GM19328 (cell line): Measurements from ENCODE around the gene DNMT3A.
A peak's percentile ranks its signal among the peaks of the same experiment; 100 is the strongest.
"Not testable (repeated sequence)": the region's sequence is repeated elsewhere in the genome, so short reads cannot be mapped to it uniquely, and the experiment has no call there.

Experiments
- ATAC-seq: cut with Tn5 transposase; IDR thresholded peaks from one replicate; pipeline ENCODE4 v1.9.1; 2021; ENCODE audit warnings: mild to moderate bottlenecking, moderate library complexity; ENCODE audit not compliant: unreplicated experiment

The DNMT3A gene

DNA sequence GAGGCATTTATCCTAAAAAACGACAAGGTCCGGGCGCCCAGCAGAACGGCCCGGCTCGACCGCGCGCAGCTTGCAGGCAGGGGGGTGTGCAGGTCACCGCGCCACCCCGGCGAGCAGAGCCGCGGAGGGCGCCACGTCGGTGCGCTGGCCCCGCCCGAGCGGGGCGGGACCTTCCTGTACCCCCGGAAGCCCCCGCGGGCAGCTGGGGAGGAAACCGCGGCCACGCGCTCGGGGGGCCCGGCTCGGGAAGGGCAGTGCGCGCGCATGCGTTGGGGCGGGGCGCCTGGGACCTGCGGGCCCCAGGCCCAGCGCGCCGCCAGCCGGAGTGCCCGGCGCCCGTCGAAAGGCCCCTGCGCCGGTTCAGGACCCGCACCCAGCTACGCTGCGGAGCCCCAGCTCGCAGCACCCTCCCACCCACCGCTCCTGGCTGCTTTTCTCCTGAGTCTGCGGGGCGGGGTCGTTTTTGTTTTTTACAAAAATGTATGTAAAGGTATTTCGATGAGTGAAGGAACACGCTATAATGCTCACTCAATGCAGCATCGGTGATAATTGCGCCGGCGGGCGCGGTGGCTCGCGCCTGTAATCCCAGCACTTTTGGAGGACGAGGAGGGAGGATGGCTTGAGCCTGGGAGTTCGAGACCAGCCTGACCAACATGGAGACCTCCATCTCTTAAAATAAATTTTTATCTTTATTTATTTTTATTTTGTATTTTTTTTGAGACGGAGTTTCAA lies 125.6 kb downstream of the DNMT3A start:
- ATAC-seq = peak; percentile 76

DNA sequence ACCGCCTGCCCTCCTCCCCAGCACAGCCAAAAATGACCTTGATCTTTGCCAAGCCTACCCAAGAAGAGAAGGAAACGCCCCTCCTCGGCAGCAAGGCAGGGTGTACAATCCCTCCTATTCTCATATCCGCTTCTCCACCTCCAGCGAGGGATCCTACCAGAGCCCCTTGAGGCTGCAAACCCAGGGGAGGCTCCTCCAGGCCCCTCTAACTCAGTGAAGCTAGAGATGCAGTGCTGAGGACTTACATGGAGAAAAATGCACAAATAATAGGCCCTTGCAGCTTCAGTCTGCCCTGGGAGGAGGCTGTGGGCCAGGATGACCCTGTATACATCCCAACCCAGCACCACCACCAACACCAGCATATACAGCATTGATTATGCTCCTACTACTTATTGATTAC lies 126.5 kb downstream of the DNMT3A start:
- ATAC-seq = no peak

DNA sequence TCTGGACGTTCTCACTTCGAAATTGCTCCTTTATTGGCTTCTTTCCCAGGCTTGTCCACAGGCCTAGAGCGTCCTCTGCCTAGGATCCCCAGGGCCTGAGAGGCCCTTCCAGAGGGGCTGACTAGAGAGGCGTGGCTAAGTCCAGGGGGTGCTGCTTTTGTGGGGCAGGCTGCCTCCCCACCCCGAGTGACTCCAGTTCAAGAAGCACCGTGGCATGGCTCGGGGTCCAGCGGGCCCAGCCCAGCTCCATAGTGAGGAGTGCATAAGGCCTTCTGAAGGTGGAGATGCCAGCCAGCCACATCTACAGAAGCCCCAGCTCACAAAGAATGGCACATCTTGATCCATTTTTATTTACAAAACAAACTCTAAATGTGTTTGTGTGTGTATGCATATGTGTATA lies 128.5 kb downstream of the DNMT3A start:
- ATAC-seq = no peak

DNA sequence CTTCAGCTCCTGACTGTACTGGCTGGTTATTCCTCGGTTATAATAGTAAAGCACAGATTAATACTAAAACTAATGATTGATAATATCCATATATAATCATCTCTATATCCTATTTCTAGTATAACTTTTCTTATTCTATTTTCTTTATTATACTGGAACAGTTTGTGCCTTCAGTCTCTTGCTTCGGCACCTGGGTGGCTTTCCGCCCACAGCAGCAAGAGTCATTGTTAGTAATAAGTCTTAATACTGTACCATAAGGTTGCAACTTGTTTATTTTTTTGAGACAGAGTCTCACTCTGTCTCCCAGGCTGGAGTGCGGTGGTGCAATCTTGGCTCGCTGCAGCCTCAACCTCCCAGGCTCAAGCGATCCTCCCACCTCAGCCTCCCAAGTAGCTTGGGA lies 130.8 kb downstream of the DNMT3A start:
- not testable (repeated sequence) for ATAC-seq

DNA sequence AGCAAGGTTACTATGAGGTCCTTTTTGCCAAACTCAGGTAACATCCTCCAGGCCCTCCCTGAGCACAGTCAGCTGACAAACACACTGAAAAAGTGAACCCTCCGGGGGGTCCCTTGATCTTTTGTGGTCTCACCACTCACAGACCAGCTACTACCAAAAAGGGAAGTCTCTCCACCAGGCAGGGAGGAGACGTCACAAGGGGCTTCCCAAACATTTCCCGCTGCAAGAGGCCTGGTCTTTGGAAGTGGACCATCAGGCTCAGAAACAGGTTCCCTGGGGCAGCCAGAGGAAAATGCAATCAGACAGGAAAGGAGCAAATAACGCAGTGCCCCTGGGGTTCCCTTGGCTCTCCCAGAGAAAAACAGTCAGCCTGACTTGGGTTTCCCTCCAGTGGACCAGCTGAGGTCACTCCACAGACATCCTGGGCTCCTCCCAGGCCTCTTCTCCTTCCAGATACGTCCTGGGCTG lies 134.6 kb downstream of the DNMT3A start:
- no peak for ATAC-seq

DNA sequence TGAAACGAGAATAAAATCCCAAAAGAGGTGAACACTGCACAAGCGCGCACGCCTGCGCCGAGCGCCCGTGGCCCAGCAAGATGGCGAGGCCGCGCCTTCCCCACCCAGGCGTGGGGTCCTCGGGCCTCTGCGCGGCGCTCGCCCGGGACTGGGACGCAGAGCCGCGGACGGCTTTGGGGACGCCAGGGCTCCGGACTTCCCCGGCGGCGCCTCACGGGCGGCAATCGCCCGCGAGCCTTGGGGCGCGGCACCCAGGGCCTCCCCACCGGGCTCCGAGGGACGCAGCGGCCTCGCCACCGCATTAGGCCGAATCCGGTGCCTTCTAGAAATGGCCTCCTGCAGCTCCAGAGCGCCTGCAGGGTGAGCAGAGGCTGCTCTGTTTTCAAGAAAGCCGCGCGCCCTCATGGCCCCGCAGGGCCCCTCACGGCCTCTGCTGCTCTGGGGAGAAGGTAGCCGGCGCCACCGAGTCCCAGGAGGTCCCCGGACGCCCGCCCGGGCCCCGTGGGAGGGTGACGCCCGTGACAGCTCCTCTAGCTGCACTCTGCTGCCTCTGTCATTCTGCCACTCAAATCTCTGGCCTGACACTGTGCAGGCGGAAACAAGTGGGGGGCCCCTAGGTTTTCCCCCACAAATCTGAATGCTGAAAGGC lies 137.4 kb downstream of the DNMT3A start:
- ATAC-seq = no peak

DNA sequence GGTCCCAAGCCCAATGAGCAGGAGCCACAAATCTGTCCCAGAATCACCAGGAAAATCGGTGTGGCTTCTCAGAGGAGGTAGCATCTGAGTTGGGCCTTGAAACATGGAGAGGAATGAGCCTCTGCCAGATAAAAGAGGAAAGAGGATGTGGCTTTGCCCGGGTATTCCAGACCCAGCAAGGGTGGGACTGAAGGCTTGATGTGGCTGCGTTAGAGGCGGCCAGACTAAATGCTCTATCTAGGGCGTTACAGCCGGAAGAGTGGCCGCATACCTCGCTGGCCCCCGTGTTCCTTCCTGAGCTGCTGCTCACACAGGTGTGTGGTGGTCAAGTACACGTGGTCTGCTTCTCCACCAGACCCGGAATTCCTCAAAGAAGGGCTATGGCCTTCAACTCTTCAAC lies 139.4 kb downstream of the DNMT3A start:
- no peak for ATAC-seq

DNA sequence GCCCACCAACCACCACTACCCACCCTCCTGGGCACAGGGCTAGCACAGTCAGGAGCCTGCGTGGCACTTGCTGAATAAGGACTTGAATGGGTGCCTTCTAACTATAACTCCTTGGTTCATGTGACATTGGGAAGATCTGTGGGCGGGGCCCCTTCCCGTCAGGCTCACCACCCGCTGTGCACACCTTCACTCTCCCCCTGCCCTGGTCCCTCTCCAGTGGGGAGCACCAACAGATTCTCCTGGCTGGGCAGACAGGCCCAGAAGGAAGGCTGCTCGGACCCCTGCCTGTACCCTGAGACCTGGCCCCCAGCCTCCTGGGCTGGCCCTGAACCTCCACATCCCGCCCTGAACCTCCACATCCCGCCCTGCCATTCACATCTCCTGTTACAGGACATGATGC lies 139.9 kb downstream of the DNMT3A start:
- ATAC-seq = no peak

DNA sequence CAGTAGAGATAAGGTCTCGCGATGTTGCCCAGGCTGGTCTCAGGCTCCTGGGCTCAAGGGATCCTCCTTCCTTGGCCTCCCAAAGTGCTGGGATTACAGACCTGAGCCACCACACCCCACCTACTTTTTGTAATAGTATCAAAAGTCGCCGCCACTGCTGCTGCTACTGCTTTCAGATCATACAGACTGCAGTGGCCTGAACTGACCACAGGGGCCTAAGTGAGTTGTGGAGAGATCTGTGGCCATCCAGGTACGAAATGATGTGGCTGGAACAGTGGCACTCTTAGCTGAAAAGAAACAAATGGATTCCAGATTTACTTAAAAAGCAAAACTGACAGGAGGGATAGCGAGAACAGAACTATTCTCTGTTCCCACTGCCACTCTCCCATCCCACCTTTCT lies 140.5 kb downstream of the DNMT3A start:
- no peak for ATAC-seq

DNA sequence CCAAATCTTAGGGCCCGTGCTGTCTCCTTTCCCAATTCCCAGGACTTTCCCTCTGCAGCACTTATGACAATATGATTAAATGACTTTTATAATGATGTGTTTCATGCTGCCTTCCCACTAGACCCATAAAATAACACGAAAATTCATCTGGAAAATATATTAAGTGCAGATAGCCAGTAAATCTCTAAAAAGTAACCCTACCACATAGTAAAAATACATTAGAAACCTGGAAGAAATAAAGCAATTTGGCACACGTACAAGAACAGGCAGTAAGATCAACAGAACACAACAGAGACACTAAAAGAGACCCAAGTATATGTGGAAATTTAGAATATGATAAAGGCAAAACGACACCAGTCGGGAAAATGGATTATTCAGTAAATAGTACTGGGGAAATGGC lies 143.1 kb downstream of the DNMT3A start:
- no peak for ATAC-seq

DNA sequence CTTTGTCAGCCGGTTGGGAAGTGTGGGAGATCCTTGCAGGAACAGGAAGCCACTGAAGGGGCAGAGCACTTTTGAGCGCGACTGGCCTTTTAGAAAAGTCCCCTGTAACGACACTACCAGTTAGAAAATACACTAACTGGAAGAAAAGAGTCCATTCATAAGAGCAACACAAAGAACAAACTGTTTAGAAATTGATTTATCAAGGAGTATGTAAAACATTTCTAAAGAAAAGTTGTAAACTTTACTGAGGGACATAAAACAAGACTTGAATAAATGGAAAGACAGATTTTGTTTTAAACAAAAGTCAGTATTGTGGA lies 143.6 kb downstream of the DNMT3A start:
- ATAC-seq = no peak

DNA sequence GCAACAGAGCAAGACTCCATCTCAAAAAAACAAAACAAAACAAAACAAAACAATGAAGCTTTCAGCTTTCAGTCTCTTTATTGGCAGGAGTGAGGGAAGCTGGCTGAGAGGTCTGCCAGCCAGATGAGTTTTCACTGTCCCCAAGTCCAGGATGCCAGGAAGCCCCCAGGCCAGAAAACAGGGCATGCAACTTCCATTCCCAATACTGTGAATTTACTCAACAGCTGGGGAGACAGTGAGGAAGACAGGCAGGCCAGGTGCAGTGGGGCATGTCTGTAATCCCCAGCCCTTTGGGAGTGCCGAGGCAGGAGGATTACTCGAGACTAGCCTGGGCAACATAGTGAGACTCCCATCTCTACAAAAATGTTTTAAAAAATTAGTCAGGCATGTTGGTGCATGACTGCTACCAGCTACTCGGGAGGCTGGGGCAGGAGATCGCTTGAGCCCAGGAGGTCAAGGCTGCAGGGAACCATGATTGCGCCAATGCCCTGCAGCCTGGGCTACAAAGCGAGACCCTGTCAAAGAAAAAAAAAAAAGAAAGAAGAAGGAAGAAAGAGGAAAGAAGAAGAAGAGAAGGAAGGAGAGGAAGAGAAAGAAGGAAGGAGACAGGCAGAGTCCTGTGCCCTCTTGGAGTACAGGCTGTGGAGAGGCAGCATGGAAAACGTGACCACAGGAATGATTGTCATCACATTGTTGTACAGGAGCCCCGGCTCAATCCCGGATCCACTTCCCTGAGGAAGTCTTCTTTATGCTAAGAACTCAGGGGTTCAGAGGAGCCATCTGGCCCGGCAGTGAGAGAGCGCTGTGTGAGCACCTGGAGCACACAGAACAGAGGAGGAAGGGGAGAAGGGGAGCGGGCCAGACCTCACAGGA lies 144.2 kb downstream of the DNMT3A start:
- ATAC-seq = no peak

DNA sequence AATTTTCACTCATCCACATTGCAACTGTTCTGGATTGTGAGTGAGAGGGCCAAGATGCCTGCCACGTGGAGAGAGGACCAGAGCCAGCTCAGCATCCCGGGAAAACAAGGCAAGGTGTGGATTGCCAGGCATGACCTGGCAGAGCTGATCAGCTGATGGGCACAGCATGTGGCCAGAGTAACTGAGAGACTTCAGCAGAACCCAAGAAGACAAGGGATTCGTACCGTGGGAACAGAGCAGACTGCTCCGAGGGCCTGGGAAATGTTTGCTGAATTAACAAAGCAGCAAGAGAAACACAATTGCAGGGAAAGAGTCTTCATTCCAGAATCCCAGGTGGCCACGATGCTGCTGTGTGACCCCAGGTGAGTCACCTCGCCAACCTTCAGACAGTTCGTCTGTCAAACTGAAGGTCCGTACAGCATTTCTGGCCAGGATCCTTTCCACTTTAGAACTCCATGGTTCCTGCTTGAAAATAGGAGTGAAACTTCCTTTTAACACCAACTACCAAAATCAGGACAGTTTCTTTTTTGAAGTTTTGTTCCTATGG lies 147.1 kb downstream of the DNMT3A start:
- ATAC-seq = no peak

DNA sequence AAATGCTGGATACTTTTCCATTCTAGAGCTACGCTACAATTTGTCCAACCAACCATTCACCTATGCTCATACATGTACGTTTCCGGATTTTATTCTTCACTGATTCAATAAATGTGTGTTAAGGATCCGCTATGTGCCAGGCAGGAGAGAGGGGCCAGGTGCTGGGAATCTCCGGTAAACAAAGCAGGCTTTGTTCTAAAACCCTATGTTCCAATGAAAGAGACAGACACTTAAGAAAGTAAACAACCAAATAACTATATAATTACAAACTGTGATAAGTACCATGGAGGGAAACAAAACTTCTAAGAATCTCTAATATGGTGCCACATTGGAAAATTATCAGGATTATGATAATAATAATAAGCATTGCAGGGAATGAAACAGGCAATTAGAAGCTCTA lies 151.2 kb downstream of the DNMT3A start:
- no peak for ATAC-seq

DNA sequence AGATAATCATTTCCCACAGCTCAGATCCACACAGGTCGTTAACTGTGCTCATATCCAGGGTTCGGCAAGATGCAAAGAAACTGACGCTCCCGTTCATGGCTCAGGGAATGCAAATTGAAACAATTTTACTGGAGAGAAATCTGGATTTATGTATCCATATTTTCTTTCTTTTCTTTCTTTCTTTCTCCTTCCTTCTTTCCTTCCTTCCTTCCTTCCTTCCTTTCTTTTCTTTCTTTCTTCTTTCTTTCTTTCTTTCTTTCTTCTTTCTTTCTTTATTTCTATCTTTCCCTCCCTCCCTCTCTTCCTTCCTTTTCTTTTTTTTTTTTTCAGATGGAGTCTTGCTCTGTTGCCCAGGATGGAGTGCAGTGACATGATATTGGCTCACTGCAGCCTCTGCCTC lies 153.3 kb downstream of the DNMT3A start:
- ATAC-seq = no peak

DNA sequence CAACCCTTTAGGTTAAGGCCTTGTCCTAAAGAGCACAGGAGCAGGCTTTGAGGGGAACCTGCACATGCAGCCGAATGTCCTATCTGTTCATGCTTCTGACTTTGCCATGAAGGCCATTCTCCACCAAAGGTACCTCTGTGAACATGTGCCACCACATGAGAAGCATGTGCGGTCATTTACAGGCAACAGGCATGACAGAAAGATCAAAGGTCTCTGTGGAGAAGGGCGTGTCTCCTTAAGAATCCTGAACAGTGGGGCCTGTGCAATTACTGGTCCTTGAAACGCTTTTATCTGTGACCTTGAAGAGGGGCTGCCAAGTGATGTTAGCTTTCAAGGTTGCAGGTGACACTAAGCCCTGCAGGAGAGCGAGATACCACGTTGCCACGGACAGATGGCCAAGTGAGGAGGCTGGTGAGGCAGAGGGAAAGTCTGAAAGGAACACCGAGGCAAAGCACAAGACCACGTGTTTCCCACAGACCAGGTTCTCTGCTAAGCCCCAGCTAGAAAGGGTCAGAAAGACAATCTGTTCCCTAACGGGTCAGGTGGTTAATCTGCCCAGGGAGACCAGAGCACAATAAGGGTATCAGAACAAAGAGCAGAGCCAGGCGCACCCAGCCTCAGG lies 153.9 kb downstream of the DNMT3A start:
- no peak for ATAC-seq

DNA sequence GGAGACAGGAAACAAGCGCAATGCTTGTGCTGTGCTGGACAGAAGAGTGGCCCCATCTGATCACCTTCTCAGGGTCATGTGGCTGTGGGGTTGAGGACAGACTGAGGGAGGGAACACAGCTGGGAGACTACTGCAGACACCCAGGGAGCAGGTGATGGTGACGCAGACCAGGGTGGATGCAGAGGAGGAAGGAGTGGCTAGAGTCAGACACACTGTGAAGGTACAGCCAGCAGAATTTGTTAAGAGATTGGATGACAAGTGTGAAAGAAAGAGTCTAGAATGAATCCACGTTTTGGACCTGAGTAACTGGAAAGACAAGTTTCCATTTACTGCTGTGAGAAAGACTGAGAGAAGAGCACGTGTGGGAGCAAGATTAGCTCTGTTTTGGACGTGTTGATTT lies 157.5 kb downstream of the DNMT3A start:
- no peak for ATAC-seq

DNA sequence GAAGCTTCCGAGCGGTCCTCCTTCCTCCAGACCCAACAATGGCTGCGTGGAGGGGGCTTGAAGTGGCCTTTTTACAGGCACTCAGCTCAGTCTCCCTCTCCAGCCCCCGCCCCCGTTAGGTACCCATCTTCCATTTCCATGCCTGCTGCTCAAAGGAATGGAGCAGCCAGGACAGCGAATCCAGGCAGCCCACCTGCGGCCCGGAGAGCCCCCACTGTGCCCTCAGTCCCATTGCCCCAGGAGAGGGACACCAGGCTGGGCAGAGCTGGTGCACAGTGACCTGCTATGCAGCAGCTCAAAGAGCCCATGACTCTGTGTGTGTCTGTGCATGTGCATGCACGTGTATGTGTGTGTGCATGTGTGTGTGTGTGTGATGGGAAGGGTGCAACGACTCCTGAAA lies 162.7 kb downstream of the DNMT3A start:
- ATAC-seq = no peak
